8988T (cell line): ENCODE results near the gene STK16.
"Not testable (repeated sequence)": the region's sequence is repeated elsewhere in the genome, so short reads cannot be mapped to it uniquely, and the experiment has no call there.

ENCODE experiments used
- DNase-seq: peaks from one replicate; pipeline ENCODE4 v3.0.0; 2011

STK16 gene

GRCh38 chr2:219246559-219246958 lies 1.3 kb downstream of the STK16 start:
- DNase-seq: no peak

- DNase-seq: no peak
These were observed 2.7 kb downstream of the STK16 start for GRCh38 chr2:219247678-219248642.

GRCh38 chr2:219248845-219249202 lies 3.5 kb downstream of the STK16 start:
- no peak for DNase-seq

DNA sequence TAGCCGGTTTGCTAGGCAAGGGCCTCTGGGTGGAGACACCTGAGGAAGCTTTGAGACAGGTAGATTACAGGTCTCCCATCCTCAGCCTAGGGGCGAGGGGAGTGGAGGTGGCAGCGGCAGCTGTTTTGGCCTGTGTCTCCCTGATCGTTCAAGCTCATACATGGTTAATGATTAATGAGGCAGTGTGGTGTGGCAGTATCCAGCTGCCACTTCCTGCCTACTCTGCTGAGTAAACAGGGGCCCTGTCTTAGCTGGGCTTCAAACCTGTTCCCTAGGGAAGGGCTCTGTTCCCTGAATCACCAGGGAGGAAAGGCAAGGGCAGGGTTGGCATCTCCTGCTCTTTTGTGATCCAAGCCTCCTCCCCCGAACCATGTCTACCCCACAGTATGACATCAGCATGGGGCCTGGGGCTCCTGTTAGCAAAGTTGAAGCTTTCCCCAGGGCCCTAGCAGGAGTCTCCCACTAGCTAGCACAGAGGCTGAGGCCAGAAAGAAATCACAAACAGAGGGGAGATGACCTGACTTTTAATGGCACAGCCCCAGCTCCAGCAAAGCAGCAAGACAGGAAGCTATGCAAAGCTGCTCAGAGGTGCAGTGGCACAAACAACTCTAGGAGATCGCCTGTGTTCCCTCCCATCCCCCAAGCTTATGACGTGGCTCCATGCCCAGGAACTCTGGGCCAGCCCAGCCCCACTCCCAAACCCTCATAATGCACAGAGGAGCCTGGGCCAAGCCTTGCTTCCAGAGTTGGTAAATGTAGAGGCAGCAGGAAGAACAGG lies 4.1 kb downstream of the STK16 start:
- no peak for DNase-seq

DNA sequence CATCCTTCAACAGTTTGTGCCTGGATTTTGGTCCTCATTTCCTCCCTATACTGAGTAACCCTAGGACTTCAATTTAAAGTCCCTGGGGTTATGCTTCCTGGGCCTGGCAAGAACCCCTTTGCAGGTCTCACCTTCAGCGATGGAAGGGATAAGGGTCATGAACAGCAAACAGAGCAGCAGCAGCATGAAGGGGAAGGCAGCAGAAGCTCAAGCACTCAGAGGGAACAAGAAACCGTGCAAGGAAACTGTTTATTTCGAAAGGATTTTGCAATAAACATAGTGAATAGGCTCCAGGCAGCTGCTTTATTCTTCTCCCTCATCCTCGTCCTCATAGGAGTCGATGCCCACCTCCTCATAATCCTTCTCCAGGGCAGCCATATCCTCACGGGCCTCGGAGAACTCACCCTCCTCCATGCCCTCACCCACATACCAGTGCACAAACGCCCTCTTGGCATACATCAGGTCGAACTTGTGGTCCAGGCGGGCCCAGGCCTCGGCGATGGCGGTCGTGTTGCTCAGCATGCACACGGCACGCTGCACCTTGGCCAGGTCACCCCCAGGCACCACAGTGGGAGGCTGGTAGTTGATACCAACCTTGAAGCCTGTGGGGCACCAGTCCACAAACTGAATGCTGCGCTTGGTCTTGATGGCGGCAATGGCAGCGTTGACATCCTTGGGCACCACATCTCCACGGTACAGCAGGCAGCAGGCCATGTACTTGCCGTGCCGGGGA lies 4.9 kb downstream of the STK16 start:
- DNase-seq: no peak

DNA sequence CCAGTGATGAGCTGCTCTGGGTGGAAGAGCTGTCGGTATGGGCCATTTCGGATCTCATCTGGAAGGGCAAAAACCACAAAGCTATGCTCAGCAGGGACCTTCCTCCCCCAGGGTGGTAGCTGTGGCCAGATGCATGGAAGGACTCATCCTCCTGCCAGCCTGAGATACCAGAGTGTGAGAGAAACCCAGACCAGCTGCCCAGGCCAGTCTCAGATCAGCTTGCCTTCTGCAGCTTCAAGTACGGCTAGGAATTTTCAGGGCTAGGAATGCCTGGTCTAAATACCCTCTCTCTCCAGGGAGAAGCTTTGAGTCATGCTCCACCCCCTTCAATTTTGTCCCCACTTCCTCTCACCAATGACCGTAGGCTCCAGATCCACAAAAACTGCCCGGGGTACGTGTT lies 6.4 kb downstream of the STK16 start:
- DNase-seq: no peak

- no peak for DNase-seq
These were observed 6.8 kb downstream of the STK16 start for GRCh38 chr2:219252084-219252483.

GRCh38 chr2:219252570-219252899 lies 7.3 kb downstream of the STK16 start:
- no peak for DNase-seq

GRCh38 chr2:219252900-219253752 lies 7.8 kb downstream of the STK16 start, which contains the start of gene TUBA4B:
Gene TUBA4B, plus strand, starts transcription at chr2:219253243. Its CDS starts 165 bp downstream, at chr2:219253408.
- DNase-seq: no peak

- peak; percentile 92 for DNase-seq
These were observed 8.7 kb downstream of the STK16 start, which contains the start of gene TUBA4A for GRCh38 chr2:219253753-219254589. Gene TUBA4A, minus strand, starts transcription at chr2:219253918. Its CDS starts 60 bp downstream, at chr2:219253858.

GRCh38 chr2:219254590-219255201 lies 9.4 kb downstream of the STK16 start:
- no peak for DNase-seq

DNA sequence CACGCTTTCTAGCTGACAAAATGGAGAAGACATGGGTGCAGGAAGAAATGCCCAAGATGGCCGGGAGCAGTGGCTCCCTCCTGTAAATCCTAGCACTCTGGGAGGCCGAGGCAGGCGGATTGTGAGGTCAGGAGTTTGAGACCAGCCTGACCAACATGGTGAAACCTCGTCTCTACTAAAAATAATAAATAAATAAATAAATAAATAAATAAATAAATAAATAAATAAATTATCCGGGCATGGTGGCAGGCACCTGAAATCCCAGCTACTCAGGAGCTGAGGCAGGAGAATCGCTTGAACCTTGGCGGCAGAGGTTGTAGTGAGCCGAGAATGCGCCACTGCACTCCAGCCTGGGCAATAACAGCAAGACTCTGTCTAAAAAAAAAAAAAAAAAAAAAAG lies 13.7 kb downstream of the STK16 start:
- DNase-seq: not testable (repeated sequence)

DNA sequence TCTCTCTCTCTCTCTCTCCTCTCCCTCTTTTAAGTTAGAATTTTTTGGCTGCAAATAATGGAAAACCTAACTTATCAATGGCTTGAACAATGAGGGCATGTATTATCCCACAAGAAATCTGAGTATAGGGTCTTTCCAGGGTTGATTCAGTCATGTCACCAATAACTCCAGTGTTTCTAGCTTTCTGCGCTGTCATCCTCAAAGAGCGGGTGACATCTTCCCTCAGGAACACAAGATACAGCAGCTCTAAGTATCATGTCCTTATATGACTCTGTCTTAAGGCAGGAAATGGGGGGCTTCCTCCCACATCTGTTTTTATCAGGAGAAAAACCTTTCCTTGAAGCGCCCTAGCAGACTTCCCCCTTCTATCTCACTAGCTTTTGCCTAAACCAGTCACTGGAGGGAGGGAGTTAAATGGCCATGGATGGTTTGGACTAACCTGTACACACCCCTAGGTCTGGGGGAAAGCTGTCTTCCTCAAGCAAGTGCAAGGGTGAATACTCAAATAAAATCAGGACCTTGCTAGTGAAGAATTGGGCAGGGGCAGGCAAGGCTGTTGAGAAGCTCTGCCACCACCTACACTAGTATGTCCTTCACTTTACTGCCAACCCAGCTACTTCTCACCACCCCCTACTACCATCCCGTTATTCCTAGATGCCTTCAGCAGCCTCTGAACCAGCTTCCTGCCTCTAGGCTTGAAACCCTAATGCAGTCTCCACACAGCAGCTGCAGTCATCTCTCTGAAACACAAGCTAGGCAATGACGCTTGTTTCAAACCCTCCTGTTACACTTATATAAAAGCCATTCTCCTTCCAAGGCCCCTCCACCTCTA lies 16.0 kb downstream of the STK16 start:
- no peak for DNase-seq

- DNase-seq: no peak
These were observed 21.0 kb downstream of the STK16 start for GRCh38 chr2:219266232-219266631.

- no peak for DNase-seq
These were observed 21.6 kb downstream of the STK16 start for GRCh38 chr2:219266886-219267285.

- DNase-seq: no peak
These were observed 23.0 kb downstream of the STK16 start for GRCh38 chr2:219268294-219268693.

DNA sequence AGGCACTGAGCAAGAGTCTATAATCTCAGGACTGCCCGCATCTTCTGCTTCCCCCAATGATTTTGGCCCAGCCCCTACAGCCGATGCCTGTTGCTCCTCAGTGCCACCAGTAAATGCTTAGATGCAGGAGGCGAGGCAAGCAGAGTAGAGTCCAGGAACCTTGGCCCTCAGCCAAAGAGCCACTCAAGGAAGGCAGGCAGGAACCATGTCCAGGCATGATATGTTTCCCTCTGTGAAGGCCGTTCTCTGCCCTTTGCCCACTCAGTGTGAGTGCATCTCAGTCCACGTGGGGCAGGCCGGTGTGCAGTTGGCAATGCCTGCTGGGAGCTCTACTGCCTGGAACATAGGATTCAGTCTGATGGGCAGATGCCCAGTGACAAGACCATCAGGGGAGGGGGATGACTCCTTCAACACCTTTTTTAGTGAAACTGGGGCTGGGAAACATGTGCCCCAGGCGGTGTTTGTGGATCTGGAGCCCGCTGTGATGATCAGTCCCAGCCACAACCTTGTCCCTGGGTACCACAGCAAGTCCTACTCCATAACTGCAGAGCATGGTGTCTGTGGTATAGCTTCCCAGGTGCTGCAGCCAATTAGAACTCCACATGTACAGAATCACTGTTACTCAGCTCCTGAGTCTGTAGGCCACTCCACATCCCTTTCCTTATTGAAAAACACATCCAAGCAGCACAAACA lies 24.2 kb downstream of the STK16 start:
- no peak for DNase-seq

DNA sequence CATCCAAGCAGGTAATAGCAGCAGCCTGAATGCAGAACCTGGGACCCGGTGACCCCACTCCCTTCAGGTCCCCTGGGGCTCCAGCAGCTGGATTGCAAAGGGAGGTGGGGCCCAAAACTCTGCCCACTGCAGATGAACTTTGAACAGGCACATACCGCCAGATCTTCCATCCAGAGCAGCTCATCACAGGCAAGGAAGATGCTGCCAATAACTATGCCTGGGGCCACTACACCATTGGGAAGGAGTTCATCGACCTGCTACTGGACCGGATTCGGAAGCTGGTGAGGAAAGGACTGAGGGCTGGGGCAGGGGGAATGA lies 24.7 kb downstream of the STK16 start:
- DNase-seq: no peak

- no peak for DNase-seq
These were observed 25.7 kb downstream of the STK16 start for GRCh38 chr2:219271021-219271420.
